Activated T-helper 1 cell treated with Interleukin-2 at 50 U/mL for 16 hours (primary cell): ENCODE measurements around the gene H3-3A.

Experiments
- DNase-seq: peaks from one replicate; pipeline ENCODE4 v3.0.0-alpha.2; 2020; ENCODE audit warnings: low read depth

The H3-3A gene

GRCh38 chr1:226054519-226055327, 7.8 kb upstream of the H3-3A start:
- DNase-seq, result no peak

GRCh38 chr1:226059709-226060108, 2.8 kb upstream of the H3-3A start:
- no peak for DNase-seq

- DNase-seq, result no peak
These were observed 2.1 kb upstream of the H3-3A start for GRCh38 chr1:226060427-226060826.

GRCh38 chr1:226061068-226061840, 1.3 kb upstream of the H3-3A start:
- no peak for DNase-seq

DNA sequence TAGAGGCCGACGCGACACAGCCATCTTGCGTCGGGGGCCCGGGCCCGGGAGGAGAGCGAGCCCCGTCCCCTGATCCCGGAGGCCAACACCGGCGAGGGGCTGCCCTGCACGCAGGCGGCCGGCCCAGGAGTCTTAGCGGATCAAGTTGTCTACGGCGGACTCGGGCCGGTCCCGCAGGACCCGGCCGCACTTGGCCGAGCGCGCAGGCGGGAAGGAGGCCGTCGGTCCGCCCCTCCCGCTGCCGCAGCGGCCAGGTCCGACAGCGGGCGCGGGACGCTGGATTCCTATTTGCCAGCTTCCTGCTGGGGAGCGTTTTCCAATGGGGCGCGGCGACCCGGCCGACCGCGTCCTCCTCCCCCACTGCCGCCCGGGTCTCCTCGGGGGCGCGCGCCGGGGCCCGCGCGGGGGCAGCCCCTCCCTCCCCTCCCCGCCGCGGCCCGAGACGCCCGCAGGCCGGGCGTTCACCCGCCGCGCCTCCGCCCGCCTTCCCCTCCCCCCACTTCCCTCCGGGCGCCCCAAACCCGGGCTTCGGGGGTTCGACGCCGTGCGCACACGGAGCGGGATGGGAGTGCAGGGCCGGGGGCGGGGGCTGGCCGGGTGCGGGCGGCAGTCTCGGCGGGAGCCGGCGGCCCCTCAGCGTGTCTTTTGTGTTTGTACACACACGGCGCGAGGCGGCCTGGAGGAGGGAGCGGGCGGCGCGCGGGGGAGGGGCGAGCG, 517 bp upstream of the H3-3A start:
- DNase-seq, result peak; percentile 33

- peak; percentile 35 for DNase-seq
These were observed 884 bp downstream of the H3-3A start for GRCh38 chr1:226063224-226063976.

GRCh38 chr1:226063977-226064815, 1.7 kb downstream of the H3-3A start:
- no peak for DNase-seq

DNA sequence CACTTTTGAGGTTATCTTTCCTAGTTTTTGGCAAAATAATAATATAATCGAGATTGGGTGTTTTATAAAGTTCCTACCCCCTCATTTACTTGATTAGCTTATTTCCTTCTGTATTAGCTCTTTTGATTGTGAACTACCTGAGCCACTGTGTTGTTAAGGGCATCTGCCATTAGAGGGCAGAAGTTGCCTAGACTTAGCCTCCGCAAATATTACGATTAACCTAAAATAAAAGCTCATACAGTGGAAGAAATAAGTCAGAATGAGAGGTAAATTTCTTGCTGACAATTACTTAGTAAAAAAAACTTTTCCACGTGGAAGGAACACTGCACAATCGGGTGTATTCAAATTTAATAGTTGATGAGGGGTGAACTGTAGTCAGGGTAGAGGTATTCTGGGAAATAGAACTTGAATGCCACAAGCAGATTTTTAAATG, 2.3 kb downstream of the H3-3A start:
- DNase-seq, result no peak

- no peak for DNase-seq
These were observed 4.0 kb downstream of the H3-3A start for GRCh38 chr1:226066415-226067078.

DNA sequence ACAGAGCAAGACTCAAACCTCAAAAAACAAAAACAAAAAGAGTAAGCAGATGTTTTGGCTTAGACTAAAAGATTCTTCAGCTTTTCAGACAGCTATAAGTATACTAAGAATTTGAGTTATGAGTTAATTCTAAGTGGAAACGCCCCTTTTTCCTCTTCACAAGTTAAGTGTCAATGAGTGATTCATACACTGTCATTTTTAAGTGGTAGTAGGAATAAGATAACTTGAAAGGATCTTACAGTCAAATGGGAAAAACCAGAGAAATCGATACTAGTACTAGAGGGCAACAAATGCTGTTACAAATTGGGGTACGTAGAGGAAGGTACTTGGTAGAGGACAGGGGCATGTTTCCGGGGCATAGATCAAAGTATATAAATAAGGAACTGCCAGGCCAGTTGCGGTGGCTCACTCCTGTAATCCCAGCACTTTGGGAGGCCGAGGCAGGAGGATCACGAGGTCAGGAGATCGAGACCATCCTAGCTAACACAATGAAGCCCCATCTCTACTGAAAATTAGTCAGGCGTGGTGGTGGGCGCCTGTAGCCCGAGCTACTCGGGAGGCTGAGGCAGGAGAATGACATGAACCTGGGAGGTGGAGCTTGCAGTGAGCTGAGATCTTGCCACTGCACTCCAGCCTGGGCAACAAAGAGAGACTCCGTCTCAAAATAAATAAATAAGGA, 7.4 kb downstream of the H3-3A start:
- DNase-seq, result no peak

DNA sequence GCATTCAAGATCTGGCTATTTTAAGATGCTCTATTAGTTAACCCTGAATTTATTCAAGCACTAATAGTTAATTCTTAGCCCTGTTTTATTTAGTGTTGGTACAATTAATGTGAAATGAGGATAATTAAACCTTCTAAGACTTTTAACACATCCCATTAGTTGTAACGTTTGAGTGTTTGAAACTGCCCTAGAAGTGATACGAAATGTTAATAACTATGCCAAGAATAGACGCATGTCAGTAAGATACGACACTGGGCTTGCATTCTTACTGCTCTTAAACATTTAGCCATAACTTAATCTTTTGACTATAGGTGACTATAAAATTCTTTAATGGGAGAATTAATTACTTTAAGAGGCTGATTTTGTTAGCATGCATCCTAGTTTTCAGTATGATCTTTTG, 9.8 kb downstream of the H3-3A start:
- no peak for DNase-seq

GRCh38 chr1:226073184-226073950, 10.9 kb downstream of the H3-3A start:
- no peak for DNase-seq

GRCh38 chr1:226074046-226074445, 11.5 kb downstream of the H3-3A start:
- DNase-seq, result no peak

DNA sequence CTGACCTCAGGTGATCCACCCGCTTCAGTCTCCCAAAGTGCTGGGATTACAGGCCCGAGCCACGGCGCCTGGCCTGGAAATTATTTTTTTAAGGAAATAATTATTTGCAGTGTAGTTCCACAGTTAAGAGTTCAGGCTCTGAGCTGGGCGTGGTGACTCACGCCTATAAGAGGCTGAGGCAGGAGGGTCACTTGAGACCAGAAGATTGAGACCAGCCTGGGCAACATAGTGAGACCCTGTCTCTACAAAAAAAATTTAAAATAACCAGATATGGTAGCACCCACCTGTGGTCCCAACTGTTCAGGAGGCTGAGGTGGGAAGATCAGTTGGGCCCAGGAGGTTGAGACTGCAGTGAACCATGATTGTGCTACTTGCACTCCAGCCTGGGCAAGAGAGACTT, 13.9 kb downstream of the H3-3A start:
- DNase-seq, result no peak

DNA sequence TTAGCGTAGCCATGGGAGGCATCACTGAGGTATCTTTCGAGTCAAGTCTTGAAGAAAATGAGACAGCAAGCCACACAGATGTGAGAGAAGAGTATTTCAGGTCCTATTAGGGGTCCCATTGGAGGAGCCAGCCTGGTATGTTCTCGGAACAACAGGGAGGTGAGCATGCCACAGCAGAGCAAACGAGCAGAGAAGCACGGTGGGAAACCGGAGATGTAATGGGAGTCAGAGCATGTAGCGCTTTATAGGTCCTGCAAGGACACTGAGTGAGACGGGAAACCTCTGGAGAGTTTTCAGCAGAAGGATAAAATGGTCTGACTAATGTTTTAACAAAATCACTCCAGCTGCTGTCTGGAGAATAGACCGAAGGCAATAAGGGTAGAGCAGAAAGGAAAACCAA, 15.9 kb downstream of the H3-3A start:
- DNase-seq, result no peak

GRCh38 chr1:226082587-226082917, 20.0 kb downstream of the H3-3A start:
- no peak for DNase-seq

DNA sequence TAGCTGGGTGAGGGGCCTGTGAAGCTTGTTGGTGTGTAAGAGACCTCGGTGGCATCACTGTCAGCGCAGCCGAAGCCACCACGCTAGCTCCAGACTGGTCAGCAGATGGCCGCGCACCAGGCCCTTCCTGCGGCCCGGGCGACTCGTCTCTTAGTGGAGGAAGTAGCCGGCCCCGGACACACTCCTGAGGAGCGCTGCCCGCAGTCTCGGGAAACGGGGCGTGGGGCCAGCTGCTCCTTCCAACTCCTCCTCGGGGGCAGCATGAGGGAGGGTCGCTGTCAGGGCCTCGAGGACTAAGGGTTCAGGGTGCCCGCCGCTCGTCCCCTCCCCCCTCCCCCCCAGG, 20.4 kb downstream of the H3-3A start:
- DNase-seq, result no peak

- DNase-seq, result peak; percentile 83
These were observed 21.0 kb downstream of the H3-3A start for GRCh38 chr1:226083302-226084101.
